HepG2 (cell line): ENCODE measurements around the gene PRRT1B. TPM values are rescaled to one million over a fixed set of nuclear protein-coding genes. Genes with fewer than 3 reads are reported as not detected.

Experiments
- ATF3 ChIP-seq: sonication (generic); formaldehyde crosslinking; IDR thresholded peaks from 2 replicates; pipeline ENCODE4 v1.4.0; 2020; ENCODE audit warnings: missing genetic modification reagents
- ATF4 ChIP-seq, 2 experiments: fragments of 450-650 bp in 1 of 2; sonication (generic) in 1 of 2; formaldehyde crosslinking; IDR thresholded peaks; 2 replicates each; pipeline versions ENCODE4 v1.5.0 to v1.8.0; 2020 to 2022; ENCODE audit warnings: mild to moderate bottlenecking in 1 of 2, missing genetic modification reagents in 1 of 2
- BCL6 ChIP-seq: IDR thresholded peaks from 2 replicates; pipeline ENCODE4 v1.6.1; 2016; ENCODE audit warnings: missing genetic modification reagents, missing compliant biosample characterization
- JUND ChIP-seq: sonication (generic); formaldehyde crosslinking; IDR thresholded peaks from 2 replicates; pipeline ENCODE4 v1.8.0; 2022; ENCODE audit warnings: mild to moderate bottlenecking, missing genetic modification reagents
- KAT7 ChIP-seq: IDR thresholded peaks from 2 replicates; pipeline ENCODE4 v1.6.1; 2018; ENCODE audit warnings: borderline replicate concordance, missing compliant biosample characterization
- MAFK ChIP-seq, 2 experiments: IDR thresholded peaks in 1 of 2; conservative IDR thresholded peaks in 1 of 2; 2 replicates each; pipeline ENCODE4 v1.6.1; 2011; ENCODE audit warnings: improper control_type of control experiment in 2 of 2, low read length in 2 of 2
- MIER2 ChIP-seq: IDR thresholded peaks from 2 replicates; pipeline ENCODE4 v1.6.1; 2016; ENCODE audit warnings: missing biosample characterization, missing genetic modification reagents
- NAIF1 ChIP-seq: sonication (generic); formaldehyde crosslinking; IDR thresholded peaks from 2 replicates; pipeline ENCODE4 v1.5.0; 2020; ENCODE audit warnings: mild to moderate bottlenecking, missing genetic modification reagents, borderline replicate concordance
- NKX3-1 ChIP-seq: sonication (generic); formaldehyde crosslinking; IDR thresholded peaks from 2 replicates; pipeline ENCODE4 v1.5.0; 2020; ENCODE audit warnings: missing genetic modification reagents
- PLRG1 ChIP-seq: fragments of 450-650 bp; conservative IDR thresholded peaks from 2 replicates; pipeline ENCODE4 v1.6.1; 2016
- SPEN ChIP-seq: sonication (generic); formaldehyde crosslinking; IDR thresholded peaks from 2 replicates; pipeline ENCODE4 v1.5.1; 2020; ENCODE audit warnings: low read depth, mild to moderate bottlenecking, missing genetic modification reagents
- TARDBP ChIP-seq: sonication (generic); formaldehyde crosslinking; IDR thresholded peaks from 2 replicates; pipeline ENCODE4 v1.8.0; 2022; ENCODE audit warnings: mild to moderate bottlenecking, missing genetic modification reagents
- THRA ChIP-seq: sonication (generic); formaldehyde crosslinking; IDR thresholded peaks from 2 replicates; pipeline ENCODE4 v1.4.0; 2020; ENCODE audit warnings: missing genetic modification reagents, borderline replicate concordance
- YY1 ChIP-seq: IDR thresholded peaks from 2 replicates; pipeline ENCODE4 v1.6.1; 2011; ENCODE audit warnings: low read length, low read depth, moderate library complexity, mild to moderate bottlenecking; ENCODE audit not compliant: insufficient read depth, insufficient replicate concordance
- ZC3H13 ChIP-seq: sonication (generic); formaldehyde crosslinking; IDR thresholded peaks from 2 replicates; pipeline ENCODE4 v1.8.1; 2023; ENCODE audit warnings: mild to moderate bottlenecking, missing genetic modification reagents, moderate library complexity
- ZFP36L2 ChIP-seq: sonication (generic); formaldehyde crosslinking; IDR thresholded peaks from 2 replicates; pipeline ENCODE4 v1.4.0; 2020; ENCODE audit warnings: missing genetic modification reagents
- ZFP41 ChIP-seq: sonication (generic); formaldehyde crosslinking; IDR thresholded peaks from 2 replicates; pipeline ENCODE4 v1.4.0; 2020; ENCODE audit warnings: mild to moderate bottlenecking, missing genetic modification reagents, borderline replicate concordance
- ZHX1 ChIP-seq: sonication (generic); formaldehyde crosslinking; IDR thresholded peaks from 2 replicates; pipeline ENCODE4 v1.8.1; 2022; ENCODE audit warnings: low read depth, mild to moderate bottlenecking, missing genetic modification reagents
- ZNF136 ChIP-seq: sonication (generic); formaldehyde crosslinking; IDR thresholded peaks from 2 replicates; pipeline ENCODE4 v1.8.1; 2022; ENCODE audit warnings: low read depth, mild to moderate bottlenecking, moderate library complexity, missing genetic modification reagents
- ZNF543 ChIP-seq: sonication (generic); formaldehyde crosslinking; IDR thresholded peaks from 2 replicates; pipeline ENCODE4 v1.4.0; 2020; ENCODE audit warnings: mild to moderate bottlenecking, missing genetic modification reagents
- ZNF672 ChIP-seq: sonication (generic); formaldehyde crosslinking; IDR thresholded peaks from 2 replicates; pipeline ENCODE4 v1.8.1; 2022; ENCODE audit warnings: missing genetic modification reagents
- polyA plus RNA-seq, 8 experiments: library from polyadenylated mRNA; depleted of rRNA in 3 of 8; stranded (reverse) in 7 of 8; unstranded in 1 of 8; fragments of >200 nt; fragmentation: Illumina TruSeq in 4 of 8; extraction: Trizol in 4 of 8; gene quantifications; 2 replicates each; pipeline versions ENCODE4 v1.2.1 to v1.2.3, GENCODE V29; 2011 to 2016; ENCODE audit warnings: low read depth in 4 of 8, missing spikeins in 1 of 8, mixed read lengths in 1 of 8; ENCODE audit not compliant: insufficient read depth in 1 of 8
- total RNA-seq, 5 experiments: library from RNA; depleted of rRNA; stranded (reverse); fragments of >200 nt; fragmentation: Illumina TruSeq; extraction: Trizol; gene quantifications; 2 replicates each; pipeline ENCODE4 v1.2.3, GENCODE V29; 2016; ENCODE audit warnings: low read depth in 1 of 5

PRRT1B gene
- total and polyA plus RNA-seq, 2 of the 13 experiments (the other 11 are each of a cell fraction or from before 2014, with no cell fraction given) = not detected

GRCh38 chr9:131545003-131545785 lies at the start of gene PRRT1B (continued):
- peak; percentile 66; the same call in 1 of the 2 replicates for TF ChIP-seq ZC3H13
- peak; percentile 89 for TF ChIP-seq TARDBP (CRISPR knock-in tag)
- no peak for TF ChIP-seq NAIF1 (CRISPR knock-in tag)
- TF ChIP-seq ZNF543 (CRISPR knock-in tag) = peak; percentile 60
- TF ChIP-seq NKX3-1 (CRISPR knock-in tag) = no peak
- TF ChIP-seq ZFP41 = no peak
- peak; percentile 68 for TF ChIP-seq YY1
- TF ChIP-seq ZFP36L2 = no peak
- peak; percentile 71; the same call in 1 of the 2 replicates for TF ChIP-seq MIER2 (CRISPR knock-in tag)
- TF ChIP-seq BCL6 (CRISPR knock-in tag) = peak; percentile 99
- no peak for TF ChIP-seq PLRG1
- no peak for TF ChIP-seq ZNF136
- TF ChIP-seq JUND (CRISPR knock-in tag) = no peak
- TF ChIP-seq KAT7 (CRISPR knock-in tag) = no peak
- 0 out of 2 replicates have a peak, but pooled peaks have one; percentile 77 for TF ChIP-seq ZNF672 (CRISPR knock-in tag)
- TF ChIP-seq SPEN = peak; percentile 50; the same call in 1 of the 2 replicates
- TF ChIP-seq ATF4 (CRISPR knock-in tag; IDR thresholded peaks at IDR 0.05) = peak in 1 of 2 experiments; percentile 34; a peak in 1 of 4 replicates
- no peak for TF ChIP-seq ATF3 (CRISPR knock-in tag)
- TF ChIP-seq ZHX1 = no peak
- 0 out of 2 replicates have a peak, but pooled peaks have one; percentile 42 for TF ChIP-seq THRA (CRISPR knock-in tag)
- no peak for TF ChIP-seq MAFK (conservative IDR thresholded peaks at IDR 0.05 in 1 of 2, IDR thresholded peaks at IDR 0.05 in 1 of 2; ENCODE audit: low read length in 2 of 2)
